ENCODE measurements around the gene TNFRSF8.

TNFRSF8 gene

DNA sequence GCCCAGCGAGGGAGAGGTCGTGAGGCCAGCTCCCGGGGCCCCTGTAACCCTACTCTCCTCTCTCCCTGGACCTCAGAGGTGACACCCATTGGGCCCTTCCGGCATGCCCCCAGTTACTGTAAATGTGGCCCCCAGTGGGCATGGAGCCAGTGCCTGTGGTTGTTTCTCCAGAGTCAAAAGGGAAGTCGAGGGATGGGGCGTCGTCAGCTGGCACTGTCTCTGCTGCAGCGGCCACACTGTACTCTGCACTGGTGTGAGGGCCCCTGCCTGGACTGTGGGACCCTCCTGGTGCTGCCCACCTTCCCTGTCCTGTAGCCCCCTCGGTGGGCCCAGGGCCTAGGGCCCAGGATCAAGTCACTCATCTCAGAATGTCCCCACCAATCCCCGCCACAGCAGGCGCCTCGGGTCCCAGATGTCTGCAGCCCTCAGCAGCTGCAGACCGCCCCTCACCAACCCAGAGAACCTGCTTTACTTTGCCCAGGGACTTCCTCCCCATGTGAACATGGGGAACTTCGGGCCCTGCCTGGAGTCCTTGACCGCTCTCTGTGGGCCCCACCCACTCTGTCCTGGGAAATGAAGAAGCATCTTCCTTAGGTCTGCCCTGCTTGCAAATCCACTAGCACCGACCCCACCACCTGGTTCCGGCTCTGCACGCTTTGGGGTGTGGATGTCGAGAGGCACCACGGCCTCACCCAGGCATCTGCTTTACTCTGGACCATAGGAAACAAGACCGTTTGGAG, 80.0 kb downstream of the TNFRSF8 start:
- no peak for DNase-seq

DNA sequence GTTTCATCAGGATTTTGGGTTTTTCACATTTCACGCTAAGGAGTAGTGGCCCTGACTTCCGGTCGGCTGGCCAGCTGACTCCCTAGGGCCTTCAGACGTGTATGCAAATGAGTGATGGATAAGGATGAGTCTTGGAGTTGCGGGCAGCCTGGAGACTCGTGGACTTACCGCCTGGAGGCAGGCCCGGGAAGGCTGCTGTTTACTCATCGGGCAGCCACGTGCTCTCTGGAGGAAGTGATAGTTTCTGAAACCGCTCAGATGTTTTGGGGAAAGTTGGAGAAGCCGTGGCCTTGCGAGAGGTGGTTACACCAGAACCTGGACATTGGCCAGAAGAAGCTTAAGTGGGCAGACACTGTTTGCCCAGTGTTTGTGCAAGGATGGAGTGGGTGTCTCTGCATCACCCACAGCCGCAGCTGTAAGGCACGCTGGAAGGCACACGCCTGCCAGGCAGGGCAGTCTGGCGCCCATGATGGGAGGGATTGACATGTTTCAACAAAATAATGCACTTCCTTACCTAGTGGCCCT, 80.6 kb downstream of the TNFRSF8 start:
- DNase-seq: no peak

- DNase-seq: no peak
These were observed 81.1 kb downstream of the TNFRSF8 start for GRCh38 chr1:12144236-12144635.

DNA sequence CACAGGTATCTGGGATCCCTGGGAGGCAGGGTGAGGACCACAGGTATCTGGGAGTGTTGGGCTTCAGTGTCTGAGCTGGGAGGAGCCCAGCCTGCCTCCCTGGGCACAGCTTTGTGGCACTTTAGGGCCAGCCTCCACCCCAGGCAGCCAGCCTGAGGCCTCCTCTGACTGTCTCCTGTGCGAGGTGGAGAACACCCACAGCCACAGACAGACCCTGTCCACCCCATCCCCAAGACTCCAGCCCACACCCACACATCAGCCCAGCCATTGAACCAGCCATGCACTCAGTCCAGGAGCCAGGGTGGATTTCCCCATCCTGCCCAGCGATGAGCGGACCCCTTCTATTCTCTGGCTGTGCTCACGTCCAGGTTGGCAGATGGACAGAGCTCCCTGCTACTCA, 81.9 kb downstream of the TNFRSF8 start:
- DNase-seq: no peak

DNA sequence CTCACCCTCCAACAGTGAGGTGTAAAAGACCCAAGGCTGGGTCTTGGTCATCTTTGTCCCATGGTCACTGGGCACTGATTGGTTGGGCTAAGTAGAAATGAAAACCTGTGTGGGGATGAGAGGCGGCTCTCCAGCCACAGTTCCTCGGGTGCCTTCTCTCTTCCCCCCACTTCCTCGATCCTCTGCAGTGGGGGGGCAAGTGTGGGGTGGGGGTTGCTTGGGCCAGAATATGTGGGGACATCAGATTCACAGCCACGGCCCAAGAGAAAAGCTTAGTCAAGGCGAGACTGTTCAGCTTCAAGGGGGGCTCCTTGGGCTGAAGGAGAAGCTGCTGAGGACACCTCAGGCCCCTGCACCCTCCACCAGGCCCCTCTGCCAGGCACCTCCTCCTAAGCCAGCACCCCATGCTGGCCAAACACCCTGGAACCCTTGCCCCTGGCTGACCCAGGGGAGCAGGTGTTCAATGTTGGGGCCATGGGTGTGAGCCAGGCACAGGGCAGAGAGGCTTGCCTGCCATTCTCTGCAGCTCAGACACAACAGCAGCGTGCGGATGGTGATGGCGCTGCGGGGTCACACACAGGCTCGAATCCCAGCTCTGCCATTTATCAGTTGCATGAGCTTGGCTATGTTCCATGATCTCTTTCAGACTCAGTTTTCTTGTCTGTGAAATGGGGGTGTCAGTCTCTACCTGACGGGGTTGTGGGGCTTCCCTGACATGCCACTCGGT, 82.7 kb downstream of the TNFRSF8 start:
- no peak for DNase-seq

DNA sequence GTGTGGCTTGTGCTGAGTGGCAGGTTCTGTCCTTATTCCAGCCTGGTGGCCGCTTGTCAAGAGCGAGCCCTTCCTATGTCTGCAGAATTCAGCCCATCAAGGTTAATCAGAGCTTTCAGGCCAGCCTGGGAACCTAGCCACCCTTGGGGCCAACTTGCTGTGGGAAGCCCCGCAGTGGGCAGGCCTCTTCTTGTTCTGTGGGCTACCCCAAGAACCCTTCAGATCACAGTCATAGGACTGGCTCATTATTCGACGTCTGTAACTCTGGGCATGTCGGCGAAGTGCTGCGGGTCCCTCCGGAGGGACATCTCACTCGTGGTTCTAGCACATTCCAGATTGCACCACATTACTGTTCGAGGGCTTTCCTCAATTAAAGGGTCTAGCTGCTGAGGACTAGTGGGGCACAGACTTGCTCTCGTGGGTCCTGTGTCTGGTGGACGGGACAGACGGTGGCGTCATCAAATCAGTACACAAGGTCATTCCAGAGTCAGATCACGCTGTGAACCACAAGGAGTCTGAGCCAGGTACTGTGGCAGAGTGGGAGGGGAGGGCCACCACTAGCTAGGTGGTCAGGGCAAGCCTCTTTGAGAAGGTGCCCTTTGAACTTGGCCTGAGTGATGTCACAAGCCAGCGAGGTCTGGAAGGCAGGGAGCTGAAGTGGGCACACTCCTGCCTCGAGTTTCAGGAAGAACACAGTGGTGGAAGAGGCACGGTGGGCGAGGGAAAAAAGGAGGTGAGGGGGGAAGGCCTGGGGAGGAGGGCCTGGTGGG, 83.4 kb downstream of the TNFRSF8 start:
- DNase-seq: no peak

DNA sequence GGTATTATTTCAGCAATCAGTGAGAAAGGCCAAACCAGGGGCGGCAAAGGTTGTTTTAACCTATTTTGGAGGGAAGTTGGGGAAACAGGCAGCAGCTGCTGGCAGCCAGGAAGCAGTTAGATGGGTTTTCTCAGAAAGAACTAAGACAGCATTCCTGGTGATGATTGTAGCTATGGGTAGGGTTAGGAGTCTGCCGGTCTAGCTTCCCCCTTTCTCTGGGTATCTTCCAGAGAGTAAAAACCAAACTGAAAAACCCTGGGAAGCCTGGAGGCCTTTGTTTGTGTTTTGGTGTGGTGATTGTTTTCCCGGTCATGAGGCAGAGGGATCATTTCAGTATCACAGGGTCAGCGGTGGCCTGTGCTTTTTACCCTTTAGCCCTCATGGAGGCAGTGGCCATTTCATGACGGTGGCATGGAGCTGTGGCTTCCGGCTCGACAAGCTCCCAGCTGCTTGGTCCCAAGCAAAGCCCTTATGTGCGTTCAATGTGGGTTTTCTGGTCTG, 84.1 kb downstream of the TNFRSF8 start:
- DNase-seq: no peak

DNA sequence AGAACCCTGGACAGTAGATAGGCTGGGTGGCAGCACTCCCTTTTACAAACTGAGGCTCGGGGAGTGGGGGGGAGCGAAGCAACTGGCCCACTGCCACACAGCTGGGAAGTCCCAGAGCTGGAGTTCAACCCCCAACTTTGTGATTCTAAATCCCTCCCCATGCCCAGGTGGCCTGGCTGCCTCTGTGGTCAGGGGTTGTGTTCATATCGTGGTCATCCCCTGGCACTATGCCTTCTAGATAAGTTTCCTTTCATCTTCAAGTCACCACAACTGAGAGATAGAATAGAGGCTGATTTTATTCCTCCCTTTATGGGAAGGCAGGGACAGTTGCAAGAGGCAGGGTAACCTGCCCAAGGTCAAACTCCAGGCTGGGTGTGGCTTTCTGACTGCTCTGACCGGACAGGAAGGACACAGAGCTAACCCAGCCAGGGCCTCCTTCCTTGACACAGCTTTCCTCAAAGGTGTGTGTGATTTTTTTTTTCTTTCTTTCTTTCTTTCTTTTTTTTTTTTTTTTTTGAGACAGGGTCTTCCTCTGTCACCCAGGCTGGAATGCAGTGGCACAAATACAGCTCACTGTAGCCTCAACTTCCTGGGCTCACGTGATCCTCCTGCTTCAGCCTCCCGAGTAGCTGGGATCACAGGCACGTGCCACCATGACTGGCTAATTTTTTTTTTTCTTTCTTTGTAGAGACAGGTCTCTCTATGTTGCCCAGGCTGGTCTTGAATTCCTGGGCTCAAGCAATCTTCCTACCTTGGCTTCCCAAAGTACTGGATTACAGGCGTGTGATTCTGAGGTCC, 85.3 kb downstream of the TNFRSF8 start:
- no peak for DNase-seq

DNA sequence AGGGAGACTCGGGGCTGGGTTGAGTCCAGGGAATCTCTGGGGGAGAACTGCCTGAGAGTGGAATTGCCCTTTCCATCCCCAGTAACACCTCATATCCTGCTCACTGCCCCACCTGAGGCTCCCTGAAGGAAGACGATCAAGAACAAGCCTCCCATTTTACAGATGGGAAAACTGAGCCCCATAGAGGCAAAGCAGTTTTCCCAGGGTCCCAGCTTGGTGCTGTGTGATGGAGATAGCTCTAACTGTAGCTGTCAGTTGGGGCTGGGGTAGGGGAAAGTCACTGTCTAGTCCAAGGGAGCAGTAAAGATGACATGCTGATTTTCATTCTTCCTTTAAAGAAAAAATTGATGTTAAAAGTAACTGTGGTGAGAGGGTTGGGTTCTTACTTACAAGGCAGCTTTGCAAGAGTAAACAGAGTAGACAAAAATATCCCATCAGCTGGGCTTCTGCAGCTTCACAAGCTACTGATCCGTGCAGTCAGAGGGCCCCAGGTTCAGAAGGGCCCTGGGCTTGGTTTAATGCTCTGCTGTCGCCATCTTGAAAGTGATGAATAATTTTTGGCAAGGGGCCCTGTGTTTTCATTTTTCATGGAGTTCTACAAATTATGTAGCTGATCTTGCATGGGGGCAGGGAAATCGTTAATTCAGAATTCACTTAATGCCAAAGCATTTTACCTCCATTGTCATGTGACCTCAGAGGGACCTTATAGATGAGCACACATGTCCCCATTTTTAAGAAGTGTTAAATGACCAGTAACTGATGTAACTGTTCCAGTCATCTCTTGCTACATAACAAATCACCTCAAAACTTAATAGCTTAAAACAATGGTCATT, 86.1 kb downstream of the TNFRSF8 start:
- DNase-seq: no peak

- DNase-seq: no peak
These were observed 86.7 kb downstream of the TNFRSF8 start for GRCh38 chr1:12149791-12150175.

- DNase-seq: no peak
These were observed 87.5 kb downstream of the TNFRSF8 start for GRCh38 chr1:12150456-12151200.

DNA sequence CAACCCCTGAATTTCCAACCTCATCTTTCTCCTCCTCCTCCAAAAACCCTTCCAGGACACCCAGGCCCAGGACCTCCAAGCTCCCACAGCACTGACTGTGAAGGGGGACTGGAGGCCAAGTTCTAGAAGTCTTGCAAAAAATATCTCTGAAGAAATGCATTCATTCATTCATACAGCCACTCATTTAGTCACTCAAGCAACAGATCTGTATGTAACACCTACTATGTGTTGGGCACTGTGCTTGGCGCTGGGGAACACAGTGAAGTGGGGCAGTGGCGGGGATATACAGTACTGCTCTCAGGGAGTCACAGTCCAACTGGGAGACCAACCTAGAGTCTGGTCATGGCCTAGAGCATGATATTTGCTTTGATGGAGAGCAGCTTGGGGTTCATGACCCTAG, 88.4 kb downstream of the TNFRSF8 start:
- DNase-seq: no peak

GRCh38 chr1:12152113-12152891, 89.2 kb downstream of the TNFRSF8 start:
- DNase-seq: no peak

- DNase-seq: no peak
These were observed 90.2 kb downstream of the TNFRSF8 start for GRCh38 chr1:12153181-12153785.

GRCh38 chr1:12155328-12155727, 92.2 kb downstream of the TNFRSF8 start:
- no peak for DNase-seq

DNA sequence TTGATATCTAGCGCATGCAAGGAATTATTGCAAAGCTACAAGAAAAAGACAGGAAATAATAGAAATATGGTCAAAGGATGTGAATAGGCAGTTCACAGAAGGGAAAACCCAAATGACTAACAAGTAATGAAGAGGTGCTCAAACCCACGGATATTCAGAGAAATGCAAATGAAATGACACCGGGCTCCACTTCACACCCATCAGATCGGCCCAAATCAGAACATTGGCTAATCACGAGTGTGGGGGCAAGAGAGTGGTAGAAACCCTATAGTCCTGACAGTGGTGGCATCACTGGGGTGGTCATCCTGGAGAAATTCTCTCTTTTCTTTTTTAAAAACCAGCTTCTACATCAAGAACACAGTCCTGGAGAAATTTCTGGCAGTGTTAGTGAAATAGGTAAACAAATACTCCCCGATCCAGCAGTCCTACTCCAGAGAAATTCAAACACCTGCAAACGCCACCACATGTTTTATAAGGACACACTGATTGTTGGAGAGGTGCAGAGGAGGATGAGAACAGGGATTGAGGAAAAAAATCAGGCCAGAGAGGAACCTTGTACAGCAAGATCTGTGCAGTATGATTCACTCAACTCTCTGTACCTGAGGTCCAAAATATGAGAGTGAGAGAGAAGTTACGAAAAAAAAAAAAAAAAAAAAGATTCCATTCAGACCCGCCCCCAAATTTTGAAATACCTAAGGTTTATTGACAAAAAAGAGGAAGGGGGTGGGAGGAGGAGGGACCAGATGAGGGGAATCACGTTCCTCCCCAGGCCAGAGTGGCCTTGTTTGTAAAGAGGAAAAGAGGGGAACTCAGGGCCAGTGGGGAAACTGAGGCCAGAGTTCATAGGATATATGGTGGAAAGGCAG, 94.5 kb downstream of the TNFRSF8 start:
- DNase-seq: no peak

- no peak for DNase-seq
These were observed 95.4 kb downstream of the TNFRSF8 start for GRCh38 chr1:12158357-12159092.

Data from right kidney (tissue), 1 donor.